Esophagus muscularis mucosa (tissue), 4 donors: ENCODE data around the gene ACTR8. TPM values are rescaled to one million over a fixed set of nuclear protein-coding genes. Genes with fewer than 3 reads are reported as not detected.

Source experiments
- DNase-seq: peaks from one replicate; pipeline ENCODE4 v3.0.0-alpha.2; 2017; ENCODE audit errors: extremely low spot score
- H3K27ac ChIP-seq, 4 donors: fragments of 200-600 bp; sonication (generic); replicated peaks in 1 of 4; 1 replicate in 3 of 4; 2 replicates in 1 of 4; pipeline ENCODE4 v1.5.1; 2016 to 2019; ENCODE audit warnings: mild to moderate bottlenecking in 1 of 4
- H3K27me3 ChIP-seq, 4 donors: fragments of 200-600 bp; sonication (generic); one replicate each; pipeline versions ENCODE4 v1.5.1 to v1.6.0; 2016 to 2019
- H3K36me3 ChIP-seq, 4 donors: fragments of 200-600 bp; sonication (generic); one replicate each; pipeline ENCODE4 v1.5.1; 2016 to 2019
- H3K4me1 ChIP-seq, 4 donors: fragments of 200-600 bp; sonication (generic); one replicate each; pipeline ENCODE4 v1.5.1; 2016 to 2019
- H3K4me3 ChIP-seq, 4 donors: fragments of 200-600 bp; sonication (generic); 1 replicate in 2 of 4; 2 replicates in 2 of 4; pipeline ENCODE4 v1.5.1; 2016 to 2019; ENCODE audit warnings: mild to moderate bottlenecking in 4 of 4, moderate library complexity in 1 of 4
- H3K9me3 ChIP-seq, 4 donors: fragments of 200-600 bp; sonication (generic); 1 replicate in 3 of 4; 2 replicates in 1 of 4; pipeline ENCODE4 v1.5.1; 2016 to 2019
- EP300 ChIP-seq: sonication (generic); formaldehyde crosslinking; IDR thresholded peaks from one replicate; pipeline ENCODE4 v1.6.1; 2017; ENCODE audit warnings: antibody characterized with exemption
- POLR2A ChIP-seq: fragments of 450-650 bp; IDR thresholded peaks from one replicate; pipeline ENCODE4 v1.6.1; 2017; ENCODE audit warnings: antibody characterized with exemption, moderate library complexity, mild to moderate bottlenecking, low read depth
- POLR2AphosphoS5 ChIP-seq, 2 donors: sonication (generic); formaldehyde crosslinking; IDR thresholded peaks; one replicate each; pipeline ENCODE4 v1.6.1; 2017; ENCODE audit warnings: antibody characterized with exemption in 2 of 2
- WGBS: methylation state at CpG from one replicate; pipeline ENCODE4 v1.1.5; 2018; 5-methylcytosine and 5-hydroxymethylcytosine counted together
- intact Hi-C: fragments of 100-400 bp; cut with DNase I; formaldehyde crosslinking; loops from one replicate; pipeline ENCODE4 v1.15.1; 2023
- total RNA-seq, 4 donors: library from RNA; depleted of rRNA; stranded (reverse); fragments of >200 nt; gene quantifications; one replicate each; pipeline versions ENCODE4 v1.1.0 to v1.2.1, GENCODE V29; 2016
- TF ChIP-seq, protein P1 (sequence below), 3 experiments: fragments of 200-600 bp in 2 of 3; fragments of 450-650 bp in 1 of 3; sonication (generic) in 2 of 3; IDR thresholded peaks; one replicate each; pipeline ENCODE4 v1.5.1; 2017 to 2019; ENCODE audit warnings: antibody characterized with exemption in 3 of 3, mild to moderate bottlenecking in 2 of 3, moderate library complexity in 1 of 3

The ACTR8 gene
- total RNA-seq, 4 donors from 2014 or later: 18.3 to 30.7 (median 21.9) TPM

- Histone ChIP-seq H3K9me3 (no peaks in the 10 kb centered on the region), H3K4me1 (no peaks in the 10 kb centered on the region), H3K4me3 (no peak overlapping the region), H3K36me3 (peaks cover 0 to 26% (median 6%) of the 10 kb centered on the region in 4 donors), H3K27ac (no peak overlapping the region), H3K27me3 (no peaks in the 10 kb centered on the region)
- intact Hi-C loops: no loop called here
- DNase-seq: no peak
- TF ChIP-seq POLR2A (no peak), EP300 (no peak), POLR2AphosphoS5 (IDR thresholded peaks at IDR 0.05) (no peak)
- TF ChIP-seq, protein P1, sequence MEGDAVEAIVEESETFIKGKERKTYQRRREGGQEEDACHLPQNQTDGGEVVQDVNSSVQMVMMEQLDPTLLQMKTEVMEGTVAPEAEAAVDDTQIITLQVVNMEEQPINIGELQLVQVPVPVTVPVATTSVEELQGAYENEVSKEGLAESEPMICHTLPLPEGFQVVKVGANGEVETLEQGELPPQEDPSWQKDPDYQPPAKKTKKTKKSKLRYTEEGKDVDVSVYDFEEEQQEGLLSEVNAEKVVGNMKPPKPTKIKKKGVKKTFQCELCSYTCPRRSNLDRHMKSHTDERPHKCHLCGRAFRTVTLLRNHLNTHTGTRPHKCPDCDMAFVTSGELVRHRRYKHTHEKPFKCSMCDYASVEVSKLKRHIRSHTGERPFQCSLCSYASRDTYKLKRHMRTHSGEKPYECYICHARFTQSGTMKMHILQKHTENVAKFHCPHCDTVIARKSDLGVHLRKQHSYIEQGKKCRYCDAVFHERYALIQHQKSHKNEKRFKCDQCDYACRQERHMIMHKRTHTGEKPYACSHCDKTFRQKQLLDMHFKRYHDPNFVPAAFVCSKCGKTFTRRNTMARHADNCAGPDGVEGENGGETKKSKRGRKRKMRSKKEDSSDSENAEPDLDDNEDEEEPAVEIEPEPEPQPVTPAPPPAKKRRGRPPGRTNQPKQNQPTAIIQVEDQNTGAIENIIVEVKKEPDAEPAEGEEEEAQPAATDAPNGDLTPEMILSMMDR (IDR thresholded peaks at IDR 0.05): no peak
- 84% methylated on average over 12 of the region's 14 CpGs for WGBS
Observed at GRCh38 chr3:53822331-53822741, 59.6 kb downstream of the ACTR8 start.

DNA sequence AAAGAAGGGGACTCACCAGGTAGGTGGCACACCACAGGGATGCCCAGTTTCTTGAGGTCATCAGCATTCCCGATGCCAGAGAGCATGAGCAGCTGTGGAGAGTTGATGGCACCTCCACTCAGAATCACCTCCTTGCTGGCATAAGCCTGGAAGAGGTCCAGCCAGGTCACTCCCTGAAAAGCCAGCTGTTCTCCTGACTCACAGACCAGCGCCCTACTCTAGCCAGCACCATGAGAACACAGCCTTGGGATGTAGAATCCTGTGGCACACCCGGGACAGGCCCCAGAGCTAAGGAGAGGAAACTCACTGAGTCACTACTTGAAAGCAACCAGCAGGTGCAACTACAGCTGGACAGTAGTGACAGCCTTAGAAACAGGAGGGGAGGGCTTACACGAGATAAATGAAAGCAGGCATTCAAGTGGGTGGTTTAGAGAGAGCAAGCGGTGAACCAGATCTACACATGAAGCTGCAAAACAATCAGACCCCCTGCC, 60.3 kb downstream of the ACTR8 start:
- H3K27ac ChIP-seq: no peak overlapping the region
- H3K4me1 ChIP-seq: no peaks in the 10 kb centered on the region
- peaks cover 0 to 29% (median 6%) of the 10 kb centered on the region in 4 donors for H3K36me3 ChIP-seq
- H3K9me3 ChIP-seq: no peaks in the 10 kb centered on the region
- no peak for TF ChIP-seq EP300
- TF ChIP-seq, protein P1 (IDR thresholded peaks at IDR 0.05): no peak
- TF ChIP-seq POLR2AphosphoS5 (IDR thresholded peaks at IDR 0.05): no peak
- TF ChIP-seq POLR2A: no peak
- intact Hi-C loops: no loop called here
- DNase-seq: no peak
- no peak overlapping the region for H3K4me3 ChIP-seq
- no peaks in the 10 kb centered on the region for H3K27me3 ChIP-seq
- WGBS: 58% methylated on average over 5 of the region's 5 CpGs

DNA sequence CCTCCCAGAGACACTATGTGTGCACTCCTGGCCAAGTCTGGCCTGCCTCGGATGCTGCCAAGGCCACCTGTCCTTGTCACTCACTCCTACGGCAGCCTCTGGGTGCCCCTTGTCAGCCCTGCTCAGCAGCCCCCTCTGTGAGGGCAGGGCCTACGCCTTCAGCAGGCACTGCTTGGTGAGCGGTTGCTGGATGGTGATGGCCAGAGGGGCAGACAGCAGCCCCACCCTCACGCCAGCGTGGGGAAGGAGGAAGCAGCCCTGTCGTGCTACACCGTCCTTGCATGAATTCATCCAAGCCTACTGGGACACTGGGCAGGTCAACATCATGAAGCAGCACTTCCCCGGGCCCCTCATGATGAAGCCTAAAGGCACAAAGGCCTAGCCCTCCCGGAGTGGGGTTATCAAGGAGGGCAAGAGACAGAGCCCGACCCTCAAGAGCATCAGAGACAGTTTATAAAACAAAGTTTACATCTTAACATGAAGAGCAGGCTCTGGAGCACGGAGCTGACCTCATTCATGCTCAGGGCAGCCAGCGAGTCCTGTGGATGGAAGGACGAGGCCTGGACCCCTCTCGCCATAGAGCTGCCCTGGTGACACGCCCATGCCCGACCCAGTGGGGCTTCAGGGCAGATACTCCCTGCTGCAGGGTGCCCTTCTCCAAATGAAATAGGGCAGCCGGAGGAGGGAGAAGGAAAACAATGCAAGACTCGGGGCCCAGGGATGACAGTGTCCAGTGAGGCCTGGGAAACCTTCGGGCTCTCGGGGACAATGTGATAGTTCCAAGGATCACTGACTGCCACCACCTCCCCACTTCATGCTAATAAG, 61.0 kb downstream of the ACTR8 start:
- H3K4me1 ChIP-seq: no peaks in the 10 kb centered on the region
- peaks cover 0 to 29% (median 6%) of the 10 kb centered on the region in 4 donors for H3K36me3 ChIP-seq
- no peak for DNase-seq
- 84% methylated on average over 16 of the region's 21 CpGs for WGBS
- no peak overlapping the region for H3K4me3 ChIP-seq
- intact Hi-C loops: no loop called here
- TF ChIP-seq EP300 (no peak), POLR2AphosphoS5 (IDR thresholded peaks at IDR 0.05) (no peak), POLR2A (no peak)
- TF ChIP-seq, protein P1 (IDR thresholded peaks at IDR 0.05): no peak
- H3K9me3 ChIP-seq: no peaks in the 10 kb centered on the region
- H3K27me3 ChIP-seq: no peaks in the 10 kb centered on the region
- no peak overlapping the region for H3K27ac ChIP-seq

DNA sequence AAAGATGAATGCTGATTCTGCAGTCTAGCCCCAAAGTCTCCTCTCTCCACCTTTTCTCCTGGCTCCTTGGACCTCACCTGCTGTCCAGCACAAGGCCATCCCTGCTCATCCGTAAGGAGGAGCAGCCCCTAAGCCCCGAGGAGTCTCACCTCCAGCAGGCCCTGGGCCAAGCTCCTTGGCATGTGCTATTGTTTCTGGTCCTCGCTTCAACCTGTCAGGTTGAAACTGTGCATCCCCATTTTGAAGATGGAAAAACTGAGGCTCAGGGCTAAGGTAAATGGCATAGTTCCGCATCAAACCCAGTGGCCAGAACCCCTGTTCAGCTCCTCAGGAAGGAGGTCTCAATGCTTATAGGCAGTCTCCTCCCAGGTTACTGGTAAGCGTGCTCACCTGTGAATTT, 61.9 kb downstream of the ACTR8 start:
- 89% methylated on average over 5 of the region's 5 CpGs for WGBS
- no peak for DNase-seq
- TF ChIP-seq, protein P1 (IDR thresholded peaks at IDR 0.05): no peak
- TF ChIP-seq POLR2AphosphoS5 (IDR thresholded peaks at IDR 0.05) (no peak), EP300 (no peak), POLR2A (no peak)
- H3K4me3 ChIP-seq: no peak overlapping the region
- no peaks in the 10 kb centered on the region for H3K27me3 ChIP-seq
- intact Hi-C loops: no loop called here
- no peaks in the 10 kb centered on the region for H3K4me1 ChIP-seq
- H3K9me3 ChIP-seq: no peaks in the 10 kb centered on the region
- H3K36me3 ChIP-seq: peaks cover 0 to 29% (median 6%) of the 10 kb centered on the region in 4 donors
- H3K27ac ChIP-seq: no peak overlapping the region
